HG02943 (cell line): ENCODE measurements around the gene PIKFYVE.

Experiments used
- ATAC-seq: cut with Tn5 transposase; IDR thresholded peaks from one replicate; pipeline ENCODE4 v1.9.1; 2021; ENCODE audit warnings: mild to moderate bottlenecking, low read depth, moderate library complexity; ENCODE audit not compliant: unreplicated experiment

Gene PIKFYVE

GRCh38 chr2:208406474-208407451 is 140.7 kb downstream of the PIKFYVE start, which contains the start of gene PTH2R:
Gene PTH2R, plus strand, starts transcription at chr2:208406792. Its CDS starts 252 bp downstream, at chr2:208407044.
- ATAC-seq: no peak

- ATAC-seq: no peak
Measured at GRCh38 chr2:208407667-208408066, 141.6 kb downstream of the PIKFYVE start.
